Measurements from ENCODE around the gene DLG5. TPM values are rescaled to one million over a fixed set of nuclear protein-coding genes. Genes with fewer than 3 reads are reported as not detected.

Gene DLG5
- total RNA-seq, 1 donor from 2014 or later, result 58.4 TPM

- DNase-seq (ENCODE audit: low read depth) (no peak), FAIRE-seq (no peak)
- Histone ChIP-seq H3K27ac (ENCODE audit: low read depth, low read length) (no peak overlapping the region), H3K36me3 (ENCODE audit: insufficient read depth, low read length) (no peaks in the 10 kb centered on the region), H3K9ac (ENCODE audit: low read length) (no peak overlapping the region), H3K4me1 (ENCODE audit: insufficient read depth, low read length) (peaks cover 11% of the 10 kb centered on the region), H4K20me1 (ENCODE audit: insufficient read depth, low read length) (peaks cover 92% of the 10 kb centered on the region), H3K79me2 (ENCODE audit: insufficient read depth, low read length) (peaks cover 94% of the 10 kb centered on the region), H3K27me3 (ENCODE audit: insufficient read depth, low read length) (no peaks in the 10 kb centered on the region), H3K4me3 (ENCODE audit: insufficient read depth, low read depth, low read length) (no peak overlapping the region), H3K9me3 (ENCODE audit: insufficient read depth, low read depth, low read length) (no peaks in the 10 kb centered on the region), H3K4me2 (ENCODE audit: low read length) (no peak overlapping the region), H2AFZ (ENCODE audit: low read depth, low read length) (no peak overlapping the region)
- Mint-ChIP-seq H3K27ac (ENCODE audit: unreplicated experiment) (no peak overlapping the region), H3K4me3 (ENCODE audit: unreplicated experiment) (no peak overlapping the region), H3K9me3 (ENCODE audit: unreplicated experiment) (no peaks in the 10 kb centered on the region), H3K27me3 (ENCODE audit: low read depth, unreplicated experiment) (no peaks in the 10 kb centered on the region), H3K4me1 (ENCODE audit: low read depth, unreplicated experiment) (peaks cover 20% of the 10 kb centered on the region), H3K36me3 (ENCODE audit: low read depth, unreplicated experiment) (peaks cover 5% of the 10 kb centered on the region)
- TF ChIP-seq CTCF (IDR thresholded peaks at IDR 0.05; ENCODE audit: insufficient read depth, low read depth, low read length), result no peak
- TF ChIP-seq EZH2 (IDR thresholded peaks at IDR 0.05; ENCODE audit: insufficient read depth, low read length), result no peak
These were observed 13.5 kb downstream of the DLG5 start for GRCh38 chr10:77913090-77913489.

DNA sequence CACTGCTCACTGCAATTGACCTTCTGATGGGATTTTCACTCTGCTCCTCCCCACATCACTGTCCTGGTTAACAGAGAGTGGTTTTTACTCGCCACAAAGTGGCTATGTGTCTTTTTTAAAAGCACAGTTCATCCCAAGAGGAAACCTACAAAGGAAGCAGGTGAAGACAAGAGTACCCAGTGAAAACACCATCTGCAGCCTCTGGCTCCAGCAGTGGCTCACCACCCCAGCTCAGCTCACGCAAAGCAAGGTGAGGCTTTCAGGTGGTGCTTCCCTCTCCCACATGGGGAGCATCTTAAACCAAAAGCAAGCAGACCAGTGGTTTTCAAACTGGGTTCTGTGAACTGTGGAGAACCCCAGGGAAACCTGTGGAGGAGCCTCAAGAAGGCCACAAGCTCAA is 14.0 kb downstream of the DLG5 start:
- FAIRE-seq, result no peak

More for the DNA sequence above, 14.0 kb downstream of the DLG5 start:
- H3K36me3 Mint-ChIP-seq (ENCODE audit: low read depth, unreplicated experiment), result peaks cover 5% of the 10 kb centered on the region
- H3K4me1 Mint-ChIP-seq (ENCODE audit: low read depth, unreplicated experiment), result peaks cover 20% of the 10 kb centered on the region
- H3K79me2 ChIP-seq (ENCODE audit: insufficient read depth, low read length), result peaks cover 95% of the 10 kb centered on the region
- H3K27ac ChIP-seq (ENCODE audit: low read depth, low read length), result no peak overlapping the region
- no peak overlapping the region for H3K4me3 Mint-ChIP-seq (ENCODE audit: unreplicated experiment)
- H3K27me3 ChIP-seq (ENCODE audit: insufficient read depth, low read length), result no peaks in the 10 kb centered on the region
- H3K36me3 ChIP-seq (ENCODE audit: insufficient read depth, low read length), result no peaks in the 10 kb centered on the region
- peaks cover 96% of the 10 kb centered on the region for H4K20me1 ChIP-seq (ENCODE audit: insufficient read depth, low read length)
- H3K9ac ChIP-seq (ENCODE audit: low read length), result no peak overlapping the region
- H3K9me3 Mint-ChIP-seq (ENCODE audit: unreplicated experiment), result no peaks in the 10 kb centered on the region
- TF ChIP-seq CTCF (IDR thresholded peaks at IDR 0.05; ENCODE audit: insufficient read depth, low read depth, low read length), result no peak
- H3K27me3 Mint-ChIP-seq (ENCODE audit: low read depth, unreplicated experiment), result no peaks in the 10 kb centered on the region
- no peak for DNase-seq (ENCODE audit: low read depth)
- no peak overlapping the region for H3K4me3 ChIP-seq (ENCODE audit: insufficient read depth, low read depth, low read length)
- no peak overlapping the region for H2AFZ ChIP-seq (ENCODE audit: low read depth, low read length)
- H3K4me2 ChIP-seq (ENCODE audit: low read length), result no peak overlapping the region
- H3K9me3 ChIP-seq (ENCODE audit: insufficient read depth, low read depth, low read length), result no peaks in the 10 kb centered on the region
- H3K27ac Mint-ChIP-seq (ENCODE audit: unreplicated experiment), result no peak overlapping the region
- peaks cover 11% of the 10 kb centered on the region for H3K4me1 ChIP-seq (ENCODE audit: insufficient read depth, low read length)

Data from astrocyte (in vitro differentiated cells and primary cell).